Measurements from ENCODE around the gene MTHFR. TPM values are rescaled to one million over a fixed set of nuclear protein-coding genes. Genes with fewer than 3 reads are reported as not detected.

Gene MTHFR
- polyA plus RNA-seq, 1 donor from 2014 or later: 21.2 TPM

GRCh38 chr1:11764519-11764918 lies 41.2 kb downstream of the MTHFR start:
- Histone ChIP-seq H3K27ac (ENCODE audit: low read length) (no peak overlapping the region), H3K9me2 (ENCODE audit: insufficient read depth, low read length) (no peaks in the 10 kb centered on the region), H3F3A (ENCODE audit: insufficient read depth, low read length, poor library complexity, severe bottlenecking) (no peaks in the 10 kb centered on the region), H3K27me3 (ENCODE audit: insufficient read depth, low read depth, low read length) (no peaks in the 10 kb centered on the region), H3K4me2 (ENCODE audit: low read length) (no peak overlapping the region), H3K4me3 (ENCODE audit: low read length) (no peak overlapping the region), H3K9ac (ENCODE audit: low read length) (no peak overlapping the region), H3K79me2 (replicated peaks; ENCODE audit: insufficient read depth, low read length) (no peaks in the 10 kb centered on the region), H3K9me3 (ENCODE audit: low read length) (no peaks in the 10 kb centered on the region), H2AFZ (ENCODE audit: low read depth, low read length) (no peak overlapping the region), H3K36me3 (ENCODE audit: insufficient read depth, low read length) (no peaks in the 10 kb centered on the region), H4K20me1 (ENCODE audit: insufficient read depth) (no peaks in the 10 kb centered on the region)
- TF ChIP-seq EP300 (conservative IDR thresholded peaks at IDR 0.05; ENCODE audit: poor library complexity, severe bottlenecking): no peak
- no peak for TF ChIP-seq RAD21 (conservative IDR thresholded peaks at IDR 0.05)
- TF ChIP-seq, protein P1, sequence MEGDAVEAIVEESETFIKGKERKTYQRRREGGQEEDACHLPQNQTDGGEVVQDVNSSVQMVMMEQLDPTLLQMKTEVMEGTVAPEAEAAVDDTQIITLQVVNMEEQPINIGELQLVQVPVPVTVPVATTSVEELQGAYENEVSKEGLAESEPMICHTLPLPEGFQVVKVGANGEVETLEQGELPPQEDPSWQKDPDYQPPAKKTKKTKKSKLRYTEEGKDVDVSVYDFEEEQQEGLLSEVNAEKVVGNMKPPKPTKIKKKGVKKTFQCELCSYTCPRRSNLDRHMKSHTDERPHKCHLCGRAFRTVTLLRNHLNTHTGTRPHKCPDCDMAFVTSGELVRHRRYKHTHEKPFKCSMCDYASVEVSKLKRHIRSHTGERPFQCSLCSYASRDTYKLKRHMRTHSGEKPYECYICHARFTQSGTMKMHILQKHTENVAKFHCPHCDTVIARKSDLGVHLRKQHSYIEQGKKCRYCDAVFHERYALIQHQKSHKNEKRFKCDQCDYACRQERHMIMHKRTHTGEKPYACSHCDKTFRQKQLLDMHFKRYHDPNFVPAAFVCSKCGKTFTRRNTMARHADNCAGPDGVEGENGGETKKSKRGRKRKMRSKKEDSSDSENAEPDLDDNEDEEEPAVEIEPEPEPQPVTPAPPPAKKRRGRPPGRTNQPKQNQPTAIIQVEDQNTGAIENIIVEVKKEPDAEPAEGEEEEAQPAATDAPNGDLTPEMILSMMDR (IDR thresholded peaks at IDR 0.05; ENCODE audit: poor library complexity, severe bottlenecking): no peak
- TF ChIP-seq POLR2AphosphoS5 (IDR thresholded peaks at IDR 0.05): no peak
- no peak for TF ChIP-seq TAF1 (IDR thresholded peaks at IDR 0.05; ENCODE audit: low read depth)
- no peak for TF ChIP-seq MXI1 (conservative IDR thresholded peaks at IDR 0.05; ENCODE audit: poor library complexity, severe bottlenecking)
- TF ChIP-seq EZH2 (IDR thresholded peaks at IDR 0.05; ENCODE audit: borderline replicate concordance, insufficient read depth, low read length, poor library complexity, severe bottlenecking): no peak
- TF ChIP-seq SMC3 (conservative IDR thresholded peaks at IDR 0.05; ENCODE audit: poor library complexity): no peak
- TF ChIP-seq REST (IDR thresholded peaks at IDR 0.05; ENCODE audit: borderline replicate concordance): no peak

DNA sequence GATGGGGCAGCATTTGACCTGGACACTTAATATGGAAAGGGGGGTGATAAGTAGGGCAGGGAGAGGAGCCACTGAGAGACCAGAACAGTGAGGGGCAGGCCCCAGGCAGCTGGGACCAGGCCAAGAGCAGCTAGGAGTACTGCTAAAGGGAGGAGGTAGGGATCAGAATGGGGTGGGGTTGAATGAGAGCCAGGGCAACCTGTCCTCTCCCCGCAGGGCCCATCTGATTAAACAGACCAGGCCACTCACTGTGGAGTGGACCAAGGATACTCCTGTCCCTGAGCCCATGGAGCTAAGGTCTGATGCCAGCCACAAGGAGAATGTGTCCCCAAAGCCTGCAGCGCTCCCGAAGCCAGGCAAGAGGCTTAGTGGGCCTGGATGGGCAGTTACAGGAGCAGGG lies 41.6 kb downstream of the MTHFR start:
- H3K79me2 ChIP-seq (replicated peaks; ENCODE audit: insufficient read depth, low read length): no peaks in the 10 kb centered on the region
- H3K27me3 ChIP-seq (ENCODE audit: insufficient read depth, low read depth, low read length): no peaks in the 10 kb centered on the region
- no peaks in the 10 kb centered on the region for H4K20me1 ChIP-seq (ENCODE audit: insufficient read depth)
- H3K36me3 ChIP-seq (ENCODE audit: insufficient read depth, low read length): no peaks in the 10 kb centered on the region
- H3K9ac ChIP-seq (ENCODE audit: low read length): no peak overlapping the region
- no peak overlapping the region for H3K4me3 ChIP-seq (ENCODE audit: low read length)
- no peaks in the 10 kb centered on the region for H3K9me3 ChIP-seq (ENCODE audit: low read length)
- no peak overlapping the region for H3K4me2 ChIP-seq (ENCODE audit: low read length)
- TF ChIP-seq POLR2AphosphoS5 (IDR thresholded peaks at IDR 0.05) (no peak), TAF1 (IDR thresholded peaks at IDR 0.05; ENCODE audit: low read depth) (no peak), EZH2 (IDR thresholded peaks at IDR 0.05; ENCODE audit: borderline replicate concordance, insufficient read depth, low read length, poor library complexity, severe bottlenecking) (no peak), REST (IDR thresholded peaks at IDR 0.05; ENCODE audit: borderline replicate concordance) (no peak), MXI1 (conservative IDR thresholded peaks at IDR 0.05; ENCODE audit: poor library complexity, severe bottlenecking) (no peak), RAD21 (conservative IDR thresholded peaks at IDR 0.05) (no peak), EP300 (conservative IDR thresholded peaks at IDR 0.05; ENCODE audit: poor library complexity, severe bottlenecking) (no peak), SMC3 (conservative IDR thresholded peaks at IDR 0.05; ENCODE audit: poor library complexity) (no peak)
- TF ChIP-seq, protein P1 (IDR thresholded peaks at IDR 0.05; ENCODE audit: poor library complexity, severe bottlenecking): no peak
- no peaks in the 10 kb centered on the region for H3F3A ChIP-seq (ENCODE audit: insufficient read depth, low read length, poor library complexity, severe bottlenecking)
- no peak overlapping the region for H2AFZ ChIP-seq (ENCODE audit: low read depth, low read length)
- H3K27ac ChIP-seq (ENCODE audit: low read length): no peak overlapping the region
- H3K9me2 ChIP-seq (ENCODE audit: insufficient read depth, low read length): no peaks in the 10 kb centered on the region

Measured in neural cell (in vitro differentiated cells).